Left lung (tissue), 10 donors: ENCODE results near the gene TRIP13. TPM values are rescaled to one million over a fixed set of nuclear protein-coding genes. Genes with fewer than 3 reads are reported as not detected.

Experiments used
- ATAC-seq: fragments of 200-7000 bp; cut with Tn5 transposase; one replicate; pipeline ENCODE4 v1.9.1; 2020; ENCODE audit warnings: moderate library complexity
- DNase-seq, 4 donors: peaks; one replicate each; pipeline ENCODE4 v3.0.0-alpha.2; 2013 to 2020
- H3K27ac ChIP-seq, 2 donors: fragments of 200-600 bp; sonication (generic) in 1 of 2; one replicate each; pipeline versions ENCODE4 v1.5.0 to v1.8.0; 2020 to 2021
- H3K27me3 ChIP-seq, 2 donors: fragments of 200-600 bp; sonication (generic) in 1 of 2; one replicate each; pipeline versions ENCODE4 v1.5.0 to v1.8.0; 2020 to 2021
- H3K36me3 ChIP-seq, 2 donors: fragments of 200-600 bp; sonication (generic) in 1 of 2; one replicate each; pipeline versions ENCODE4 v1.5.0 to v1.8.0; 2020 to 2021
- H3K4me1 ChIP-seq, 2 donors: fragments of 200-600 bp; one replicate each; pipeline ENCODE4 v1.8.0; 2021
- H3K4me3 ChIP-seq, 2 donors: fragments of 200-600 bp; sonication (generic) in 1 of 2; one replicate each; pipeline versions ENCODE4 v1.5.0 to v1.8.0; 2020 to 2021; ENCODE audit warnings: mild to moderate bottlenecking in 1 of 2
- H3K9me3 ChIP-seq, 2 donors: fragments of 200-600 bp; sonication (generic) in 1 of 2; one replicate each; pipeline versions ENCODE4 v1.5.0 to v1.8.0; 2020 to 2021
- intact Hi-C, 2 donors: fragments of 100-400 bp; cut with DNase I; formaldehyde crosslinking; loops; one replicate each; pipeline versions ENCODE4 v1.11.2 to v1.14.2; 2022
- polyA plus RNA-seq, 6 donors: library from polyadenylated mRNA; unstranded; fragments of 120-200 nt; gene quantifications; one replicate each; pipeline ENCODE4 v1.2.1, GENCODE V29; 2013; ENCODE audit not compliant: insufficient read length in 6 of 6
- total RNA-seq, 2 donors: library from RNA; stranded (reverse); fragmentation: NEBNext Ultra II Directional; extraction: Animal tissue kit (Norgen Biotek cat#: 25700); gene quantifications; one replicate each; pipeline ENCODE4 v1.2.1, GENCODE V29; 2021
- TF ChIP-seq, protein P1 (sequence below), 2 donors: fragments of 200-600 bp; sonication (generic) in 1 of 2; IDR thresholded peaks; one replicate each; pipeline versions ENCODE4 v1.5.0 to v1.8.0; 2021; ENCODE audit warnings: antibody characterized with exemption in 2 of 2
- donor health status: DM: no; HTN: yes; CAD: no.
- donor health status: DM: no; HTN: no; CAD: no.

Gene TRIP13
- total and polyA plus RNA-seq, 8 donors, result 4.3 to 17.4 (median 12.2) TPM

DNA sequence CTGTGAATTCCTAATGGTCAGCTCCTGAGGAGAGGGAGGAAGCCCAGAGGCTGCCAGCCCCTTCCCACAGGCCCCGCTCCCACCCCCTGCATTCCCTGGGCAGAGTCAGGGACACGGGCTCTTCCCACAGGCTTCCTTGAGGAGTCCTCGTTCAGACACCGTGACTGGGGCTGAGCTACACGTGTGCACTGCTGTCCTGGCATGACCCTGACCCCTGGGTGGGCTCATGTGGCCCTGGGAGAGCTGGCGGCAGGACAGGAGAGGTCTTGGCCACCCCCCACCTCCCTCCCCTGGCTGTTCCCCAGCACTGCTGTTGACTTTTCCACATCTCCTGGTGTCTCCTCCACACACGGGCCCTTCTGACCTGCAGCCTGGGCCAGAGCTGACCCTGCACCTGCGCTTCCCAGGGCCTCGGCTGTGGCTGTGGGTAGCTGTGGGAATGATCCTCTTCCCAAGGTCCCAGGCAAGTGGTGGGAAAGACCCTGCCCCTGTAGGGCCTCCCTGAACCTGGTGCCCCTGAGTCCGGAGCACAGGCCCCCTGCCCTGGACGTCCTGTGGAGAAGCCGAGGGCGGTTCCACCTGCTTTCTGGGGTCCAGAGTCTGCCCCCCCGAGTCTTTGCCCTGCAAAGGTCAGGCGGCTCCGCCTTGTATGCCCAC, 59.4 kb downstream of the TRIP13 start:
- Histone ChIP-seq H3K4me3 (no peak overlapping the region), H3K27ac (no peak overlapping the region), H3K9me3 (peaks cover 0 to 2% of the 10 kb centered on the region in 2 donors), H3K36me3 (no peaks in the 10 kb centered on the region), H3K4me1 (peaks cover 10 to 11% of the 10 kb centered on the region in 2 donors), H3K27me3 (peaks cover 0 to 37% of the 10 kb centered on the region in 2 donors)
- no peak for ATAC-seq
- no peak for DNase-seq
- intact Hi-C loops, result no loop called here
- TF ChIP-seq, protein P1, sequence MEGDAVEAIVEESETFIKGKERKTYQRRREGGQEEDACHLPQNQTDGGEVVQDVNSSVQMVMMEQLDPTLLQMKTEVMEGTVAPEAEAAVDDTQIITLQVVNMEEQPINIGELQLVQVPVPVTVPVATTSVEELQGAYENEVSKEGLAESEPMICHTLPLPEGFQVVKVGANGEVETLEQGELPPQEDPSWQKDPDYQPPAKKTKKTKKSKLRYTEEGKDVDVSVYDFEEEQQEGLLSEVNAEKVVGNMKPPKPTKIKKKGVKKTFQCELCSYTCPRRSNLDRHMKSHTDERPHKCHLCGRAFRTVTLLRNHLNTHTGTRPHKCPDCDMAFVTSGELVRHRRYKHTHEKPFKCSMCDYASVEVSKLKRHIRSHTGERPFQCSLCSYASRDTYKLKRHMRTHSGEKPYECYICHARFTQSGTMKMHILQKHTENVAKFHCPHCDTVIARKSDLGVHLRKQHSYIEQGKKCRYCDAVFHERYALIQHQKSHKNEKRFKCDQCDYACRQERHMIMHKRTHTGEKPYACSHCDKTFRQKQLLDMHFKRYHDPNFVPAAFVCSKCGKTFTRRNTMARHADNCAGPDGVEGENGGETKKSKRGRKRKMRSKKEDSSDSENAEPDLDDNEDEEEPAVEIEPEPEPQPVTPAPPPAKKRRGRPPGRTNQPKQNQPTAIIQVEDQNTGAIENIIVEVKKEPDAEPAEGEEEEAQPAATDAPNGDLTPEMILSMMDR (IDR thresholded peaks at IDR 0.05), result no peak

DNA sequence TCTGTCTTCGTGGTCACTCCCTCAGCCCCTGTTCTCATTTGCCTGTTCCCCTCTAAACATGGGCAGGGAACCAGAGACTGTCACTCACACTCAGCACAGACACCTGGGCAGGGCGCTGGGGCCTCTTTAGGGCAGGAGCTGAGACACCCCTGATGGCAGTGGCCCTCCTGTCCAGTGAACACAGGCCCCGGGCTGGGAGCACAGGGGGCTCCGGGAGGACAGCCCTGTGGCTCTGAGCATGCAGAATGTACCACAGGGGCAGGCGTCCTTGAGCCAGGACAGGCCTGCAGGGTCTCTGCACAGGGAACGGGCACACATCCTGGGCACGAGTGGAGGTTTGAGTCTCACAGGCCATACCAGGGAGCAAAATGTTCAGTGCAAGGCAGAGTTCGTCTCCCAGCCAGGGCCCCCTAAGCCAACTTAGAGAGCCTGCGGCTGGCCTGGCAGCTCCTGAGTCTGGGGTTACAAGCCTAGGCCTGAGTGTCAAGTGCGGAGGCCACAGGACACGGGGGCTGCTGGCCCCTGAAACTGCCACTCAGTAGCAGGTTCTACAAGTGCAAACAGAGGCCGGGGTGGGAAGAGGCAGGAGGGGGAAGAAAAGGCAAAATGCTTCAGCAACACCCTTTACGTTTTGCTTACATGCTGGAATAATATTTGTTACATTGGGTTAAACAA, 60.0 kb downstream of the TRIP13 start:
- peaks cover 16 to 18% of the 10 kb centered on the region in 2 donors for H3K4me1 ChIP-seq
- TF ChIP-seq, protein P1 (IDR thresholded peaks at IDR 0.05), result no peak
- ATAC-seq (no peak), DNase-seq (no peak)
- H3K9me3 ChIP-seq, result peaks cover 0 to 2% of the 10 kb centered on the region in 2 donors
- no peaks in the 10 kb centered on the region for H3K36me3 ChIP-seq
- intact Hi-C loops, result no loop called here
- H3K27ac ChIP-seq, result no peak overlapping the region
- peaks cover 0 to 39% of the 10 kb centered on the region in 2 donors for H3K27me3 ChIP-seq
- no peak overlapping the region for H3K4me3 ChIP-seq

DNA sequence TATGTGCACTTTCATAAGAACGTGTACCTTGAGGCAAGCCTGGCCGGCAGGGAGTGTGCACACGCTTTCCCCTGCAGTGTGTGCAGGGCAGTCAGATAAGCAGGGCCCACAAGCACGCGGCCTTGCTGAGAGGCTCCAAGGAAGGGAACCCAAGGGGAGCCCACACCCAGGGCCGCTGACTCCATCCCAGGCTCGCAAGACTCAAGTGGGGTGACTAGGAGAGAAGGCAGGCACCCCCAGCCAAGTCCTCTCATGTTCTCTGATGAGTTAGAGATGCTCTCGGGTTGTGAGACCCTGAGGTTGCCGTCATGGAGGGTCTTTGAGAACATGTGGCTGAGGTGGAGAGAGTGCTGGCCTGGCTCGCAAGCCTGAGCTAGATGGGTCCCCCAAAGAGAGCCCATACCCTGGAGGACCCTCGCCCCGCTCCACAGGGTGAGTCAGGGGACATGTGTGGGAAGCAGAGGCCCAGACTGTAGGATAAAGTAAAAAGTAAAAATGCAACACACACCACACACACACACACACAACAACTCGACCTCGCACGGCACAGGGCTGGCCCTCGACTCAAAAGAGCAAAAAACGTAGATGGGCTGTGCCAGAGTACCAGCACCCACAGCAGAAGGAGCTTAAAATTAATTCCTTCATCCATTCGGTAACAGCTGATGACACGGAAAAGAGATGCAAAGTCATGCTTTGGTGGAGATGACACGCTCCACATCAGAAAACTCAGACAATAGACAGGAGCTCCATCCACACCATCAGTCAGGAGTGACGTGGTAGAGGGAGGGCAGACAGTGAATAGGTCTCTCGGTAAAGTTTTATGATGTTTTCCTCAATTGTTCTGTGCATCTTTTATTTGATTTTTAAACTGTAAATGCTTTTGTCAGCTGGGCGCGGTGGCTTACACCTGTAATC, 61.1 kb downstream of the TRIP13 start:
- intact Hi-C loops, result no loop called here
- Histone ChIP-seq H3K27ac (no peak overlapping the region), H3K4me3 (no peak overlapping the region), H3K9me3 (peaks cover 0 to 2% of the 10 kb centered on the region in 2 donors), H3K4me1 (peaks cover 22 to 23% of the 10 kb centered on the region in 2 donors), H3K36me3 (no peaks in the 10 kb centered on the region), H3K27me3 (peaks cover 0 to 29% of the 10 kb centered on the region in 2 donors)
- TF ChIP-seq, protein P1 (IDR thresholded peaks at IDR 0.05), result no peak
- DNase-seq, result no peak
- ATAC-seq, result no peak

DNA sequence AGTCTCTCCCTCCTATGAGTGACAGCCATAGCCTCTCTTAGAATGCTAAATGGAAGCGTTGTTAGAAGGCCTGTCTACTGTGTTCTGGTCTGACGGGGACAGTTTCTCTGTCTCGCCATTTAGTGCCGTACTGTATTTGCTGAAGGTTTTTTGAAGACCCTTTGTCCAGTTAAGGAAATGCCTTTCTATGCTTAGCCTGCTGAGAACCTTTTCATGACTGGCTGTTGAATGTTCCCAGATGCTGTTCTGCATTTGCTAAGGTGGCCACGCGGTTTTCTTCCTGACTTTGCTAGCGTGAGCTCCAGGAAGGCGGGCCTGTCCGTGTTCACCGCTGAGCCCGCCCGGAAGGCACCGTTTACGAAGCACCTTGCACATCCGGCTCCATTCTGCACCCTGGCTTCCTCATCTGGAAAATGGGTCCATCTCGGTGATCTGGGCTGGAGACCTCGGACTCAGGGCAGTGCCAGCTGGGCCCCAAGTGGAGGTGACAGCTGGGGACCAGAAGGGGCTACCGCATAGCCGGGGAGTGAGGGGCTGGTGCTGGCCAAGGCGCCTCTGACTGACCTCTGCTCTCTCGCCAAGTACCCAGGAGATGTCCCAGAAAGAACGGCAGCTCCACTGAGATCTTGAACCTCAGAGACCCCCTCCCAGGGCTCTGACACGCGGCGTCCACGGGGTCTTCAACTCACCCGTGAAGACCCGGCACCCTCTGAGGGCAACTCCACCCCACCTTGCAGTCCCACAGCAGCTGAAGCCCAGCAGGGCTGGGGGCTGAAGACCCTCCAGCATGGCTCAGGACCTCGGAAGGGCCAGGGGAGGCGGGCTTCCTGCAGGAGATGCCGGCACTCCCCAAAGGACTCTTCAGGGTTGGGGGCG, 63.4 kb downstream of the TRIP13 start:
- Histone ChIP-seq H3K4me1 (peaks cover 22 to 23% of the 10 kb centered on the region in 2 donors), H3K27me3 (peaks cover 0 to 26% of the 10 kb centered on the region in 2 donors), H3K4me3 (no peak overlapping the region), H3K36me3 (no peaks in the 10 kb centered on the region), H3K27ac (no peak overlapping the region), H3K9me3 (no peaks in the 10 kb centered on the region)
- TF ChIP-seq, protein P1 (IDR thresholded peaks at IDR 0.05), result no peak
- no peak for ATAC-seq
- intact Hi-C loops, result no loop called here
- DNase-seq, result no peak
